GM21528 (cell line): ENCODE data around the gene DYSF.
"Not testable (repeated sequence)": the region's sequence is repeated elsewhere in the genome, so short reads cannot be mapped to it uniquely, and the experiment has no call there.

Experiments used
- ATAC-seq: cut with Tn5 transposase; IDR thresholded peaks from one replicate; pipeline ENCODE4 v1.9.1; 2021; ENCODE audit warnings: mild to moderate bottlenecking, moderate library complexity; ENCODE audit not compliant: unreplicated experiment, low FRiP score

Gene DYSF

GRCh38 chr2:71453404-71454220, at the start of gene DYSF:
Gene DYSF, plus strand, starts transcription at chr2:71453561.
- ATAC-seq = no peak

- no peak for ATAC-seq
These were observed 43.8 kb upstream of the DYSF start for GRCh38 chr2:71409611-71410010.

GRCh38 chr2:71410696-71411095, 42.7 kb upstream of the DYSF start:
- no peak for ATAC-seq

DNA sequence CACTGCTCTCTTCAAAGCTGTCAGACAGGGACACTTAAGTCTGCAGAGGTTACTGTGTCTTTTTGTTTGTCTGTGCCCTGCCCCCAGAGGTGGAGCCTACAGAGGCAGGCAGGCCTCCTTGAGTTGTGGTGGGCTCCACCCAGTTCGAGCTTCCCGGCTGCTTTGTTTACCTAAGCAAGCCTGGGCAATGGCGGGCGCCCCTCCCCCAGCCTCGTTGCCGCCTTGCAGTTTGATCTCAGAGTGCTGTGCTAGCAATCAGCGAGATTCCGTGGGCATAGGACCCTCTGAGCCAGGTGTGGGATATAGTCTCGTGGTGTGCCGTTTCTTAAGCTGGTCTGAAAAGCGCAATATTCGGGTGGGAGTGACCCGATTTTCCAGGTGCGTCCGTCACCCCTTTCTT, 36.5 kb upstream of the DYSF start:
- not testable (repeated sequence) for ATAC-seq

GRCh38 chr2:71417300-71418202, 35.8 kb upstream of the DYSF start:
- ATAC-seq = no peak

DNA sequence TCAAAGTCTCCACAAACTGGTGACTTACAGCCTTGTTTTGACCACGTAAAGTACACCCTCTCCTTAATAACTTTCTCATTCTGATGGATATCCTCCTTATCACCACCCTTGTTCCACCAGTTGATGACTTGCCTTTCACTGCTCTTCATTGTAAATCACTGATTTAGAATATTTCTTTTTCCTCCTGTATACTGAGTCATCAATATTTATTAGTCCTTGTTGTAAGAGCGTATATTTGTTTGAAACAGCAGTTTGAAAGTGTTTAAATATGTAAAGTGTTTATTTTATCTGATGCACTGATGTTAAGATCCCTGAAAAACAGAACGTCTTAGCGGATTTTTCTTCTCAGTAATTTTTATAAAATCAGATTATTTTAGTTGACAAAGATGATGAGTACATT, 34.2 kb upstream of the DYSF start:
- ATAC-seq = no peak

DNA sequence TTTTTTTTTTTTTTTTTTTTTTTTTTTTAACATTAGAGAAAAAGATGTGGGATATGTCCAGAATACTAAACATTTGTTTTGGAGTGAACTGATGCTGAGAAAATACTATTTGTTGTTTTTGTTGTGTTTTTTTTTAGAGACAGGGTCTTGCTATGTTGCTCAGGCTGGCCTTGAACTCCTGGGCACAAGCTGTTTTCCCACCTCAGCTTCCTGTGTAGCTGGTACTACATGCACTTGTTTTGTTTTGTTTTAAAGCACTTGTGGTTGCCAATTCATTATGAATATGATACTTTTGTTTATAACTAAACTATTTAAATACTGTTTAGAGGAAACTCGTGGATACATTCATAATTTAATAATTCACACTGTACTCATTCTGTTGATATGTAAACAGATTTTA, 33.4 kb upstream of the DYSF start:
- no peak for ATAC-seq

DNA sequence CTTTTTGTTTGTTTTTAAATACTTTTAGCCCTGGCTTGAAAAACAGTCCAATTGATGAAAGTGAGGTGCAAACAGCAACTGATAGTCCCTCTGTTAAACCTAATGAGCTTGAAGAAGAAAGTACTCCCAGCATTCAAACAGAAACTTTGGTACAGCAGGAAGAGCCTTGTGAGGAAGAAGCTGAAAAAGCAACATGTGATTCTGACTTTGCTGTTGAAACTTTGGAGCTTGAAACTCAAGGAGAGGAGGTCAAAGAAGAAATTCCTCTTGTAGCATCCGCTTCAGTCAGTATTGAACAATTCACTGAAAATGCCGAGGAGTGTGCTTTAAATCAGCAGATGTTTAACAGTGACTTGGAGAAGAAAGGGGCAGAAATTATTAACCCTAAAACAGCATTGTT, 30.6 kb upstream of the DYSF start:
- no peak for ATAC-seq

DNA sequence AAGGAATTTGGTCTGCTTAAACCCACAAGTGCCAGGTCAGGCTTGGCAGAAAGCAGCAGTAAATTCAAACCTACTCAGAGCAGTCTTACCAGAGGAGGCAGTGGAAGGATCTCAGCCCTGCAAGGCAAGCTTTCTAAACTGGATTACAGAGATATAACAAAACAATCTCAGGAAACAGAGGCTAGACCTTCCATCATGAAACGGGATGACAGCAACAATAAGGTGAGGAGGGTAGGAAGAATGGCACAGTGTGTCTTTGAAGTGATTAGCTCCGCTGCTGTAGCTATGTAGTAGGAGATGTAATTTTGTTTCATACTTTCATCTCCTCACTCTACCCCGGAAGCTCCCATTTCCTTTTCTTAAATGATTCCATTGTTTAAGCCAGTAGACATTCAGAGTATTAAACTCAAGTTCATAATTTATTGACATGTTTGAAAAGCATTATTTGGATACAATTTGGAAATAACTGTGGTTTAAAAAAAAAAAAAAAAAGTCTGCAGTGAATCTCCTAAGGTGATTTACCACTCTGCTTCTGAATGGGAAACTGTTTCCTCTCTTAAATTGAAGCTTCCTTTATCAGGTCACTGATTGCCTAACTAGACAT, 29.4 kb upstream of the DYSF start:
- ATAC-seq = no peak

DNA sequence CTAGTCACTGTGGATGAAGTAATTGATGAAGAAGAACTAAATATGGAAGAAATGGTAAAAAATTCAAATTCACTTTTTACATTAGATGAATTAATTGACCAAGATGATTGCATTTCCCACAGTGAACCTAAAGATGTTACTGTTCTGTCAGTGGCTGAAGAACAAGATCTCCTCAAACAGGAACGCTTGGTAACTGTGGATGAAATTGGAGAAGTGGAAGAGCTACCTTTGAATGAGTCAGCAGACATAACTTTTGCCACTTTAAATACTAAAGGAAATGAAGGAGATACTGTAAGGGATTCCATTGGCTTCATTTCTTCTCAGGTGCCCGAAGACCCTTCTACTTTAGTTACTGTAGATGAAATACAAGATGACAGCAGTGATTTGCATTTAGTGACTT, 26.6 kb upstream of the DYSF start:
- no peak for ATAC-seq

GRCh38 chr2:71428472-71429383, 24.6 kb upstream of the DYSF start:
- no peak for ATAC-seq

- ATAC-seq = not testable (repeated sequence)
These were observed 8.2 kb upstream of the DYSF start for GRCh38 chr2:71445142-71445541.

DNA sequence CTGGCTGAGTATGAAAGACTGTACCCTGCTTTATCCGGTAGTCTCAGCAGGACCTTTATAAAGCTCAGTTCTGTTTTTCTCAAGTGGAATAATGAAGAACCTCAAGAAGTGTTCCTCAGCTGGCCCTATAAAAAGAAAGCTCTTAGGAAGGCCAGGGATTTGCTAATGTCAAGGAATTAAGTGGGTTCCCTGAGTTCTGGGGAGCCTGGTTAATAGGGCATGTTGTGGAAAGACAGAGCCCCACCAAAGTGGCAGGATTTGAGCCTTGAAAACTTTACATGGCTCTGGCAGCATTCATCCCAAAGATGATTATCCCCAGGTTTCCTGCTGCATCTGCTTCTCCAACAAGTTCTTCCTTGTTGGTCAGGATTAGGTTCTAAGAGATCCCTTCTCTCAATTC, 6.9 kb upstream of the DYSF start:
- ATAC-seq = no peak

- ATAC-seq = no peak
These were observed 4.0 kb upstream of the DYSF start for GRCh38 chr2:71449343-71449742.

- ATAC-seq = no peak
These were observed 1.7 kb upstream of the DYSF start for GRCh38 chr2:71451705-71452104.

- no peak for ATAC-seq
These were observed 796 bp upstream of the DYSF start for GRCh38 chr2:71452565-71452964.

GRCh38 chr2:71454221-71455010, 1.1 kb downstream of the DYSF start:
- ATAC-seq = no peak

DNA sequence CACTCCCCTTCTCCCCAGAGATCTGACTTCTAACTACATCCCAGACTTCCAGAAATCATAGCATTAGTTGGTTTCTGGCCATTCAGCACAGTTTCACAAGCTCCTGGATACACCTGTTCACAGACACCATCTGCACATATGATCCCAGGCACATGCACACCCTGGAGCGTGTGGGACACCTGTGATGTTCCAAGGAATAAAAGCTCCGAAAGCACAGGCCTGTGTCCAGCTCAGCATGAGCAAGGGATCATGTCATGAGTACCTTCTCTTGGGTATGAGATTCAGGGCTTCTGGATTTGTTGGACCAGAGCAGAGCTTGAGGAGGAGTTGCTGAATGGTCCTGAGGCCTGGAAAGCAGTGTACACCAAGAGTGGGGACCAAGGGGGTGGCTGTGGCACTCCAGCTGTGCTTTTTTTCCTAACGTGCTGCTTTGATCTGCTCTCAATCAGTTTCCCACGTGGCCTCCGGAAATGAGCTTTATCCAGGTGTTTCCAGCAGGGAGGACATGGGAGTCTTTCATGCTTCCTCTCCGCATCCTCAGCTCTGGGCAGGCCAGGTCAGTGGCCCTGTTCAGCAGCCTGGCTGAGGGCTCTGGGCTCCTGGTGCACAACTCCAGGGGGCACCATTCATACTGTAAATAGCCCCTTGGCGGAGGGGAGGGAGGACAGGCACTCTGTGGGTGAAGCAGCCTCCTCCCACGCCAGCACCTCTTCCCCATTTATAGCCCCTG, 1.8 kb downstream of the DYSF start:
- no peak for ATAC-seq
